GM19328 (cell line): Measurements from ENCODE around the gene TFB2M.
"Not testable (repeated sequence)": the region's sequence is repeated elsewhere in the genome, so short reads cannot be mapped to it uniquely, and the experiment has no call there.

ENCODE experiments used
- ATAC-seq: cut with Tn5 transposase; IDR thresholded peaks from one replicate; pipeline ENCODE4 v1.9.1; 2021; ENCODE audit warnings: mild to moderate bottlenecking, moderate library complexity; ENCODE audit not compliant: unreplicated experiment

Gene TFB2M

DNA sequence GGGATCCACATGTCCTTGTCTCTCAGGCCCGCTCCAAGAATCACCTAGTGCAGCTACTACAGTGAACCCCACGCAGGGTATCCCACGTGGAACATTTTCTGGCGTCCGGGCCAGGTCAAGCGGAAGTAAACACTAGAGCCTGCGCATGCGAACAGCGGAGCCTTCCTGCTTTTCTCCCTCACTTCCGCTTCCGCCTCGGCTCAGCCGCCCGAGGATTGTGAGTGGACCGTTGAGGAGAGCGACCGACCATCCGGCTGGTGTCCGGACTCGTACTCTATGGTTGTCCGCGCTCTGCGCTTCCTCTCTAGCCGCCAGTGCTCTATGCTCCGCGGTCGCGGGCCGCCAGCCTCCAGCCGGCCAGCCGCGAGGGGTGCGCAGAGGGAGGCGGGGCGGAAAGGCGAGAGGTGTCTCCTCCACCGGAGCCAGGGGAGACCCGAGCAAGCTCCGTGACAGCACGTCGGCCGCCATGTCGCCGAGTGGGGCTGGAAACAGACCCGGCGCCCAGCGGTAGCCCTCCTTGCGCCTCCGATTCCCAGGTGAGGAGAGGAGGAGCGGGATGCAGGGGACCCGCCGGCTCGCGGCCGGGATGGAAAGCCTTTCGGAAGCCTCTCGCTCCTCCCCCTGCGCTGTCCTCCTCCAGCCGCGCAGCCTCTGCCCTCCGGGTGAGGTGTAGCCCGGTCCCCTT is at the start of gene TFB2M, which contains the start of gene CNST:
TFB2M (minus strand) TSS at position 134 of the 685 bp plus-strand sequence; CDS start at position 11, 123 bp downstream.
CNST (plus strand) TSS at position 329 of the 685 bp plus-strand sequence. CDS start 25,107 bp downstream, outside the sequence.
- ATAC-seq = peak; percentile 89

DNA sequence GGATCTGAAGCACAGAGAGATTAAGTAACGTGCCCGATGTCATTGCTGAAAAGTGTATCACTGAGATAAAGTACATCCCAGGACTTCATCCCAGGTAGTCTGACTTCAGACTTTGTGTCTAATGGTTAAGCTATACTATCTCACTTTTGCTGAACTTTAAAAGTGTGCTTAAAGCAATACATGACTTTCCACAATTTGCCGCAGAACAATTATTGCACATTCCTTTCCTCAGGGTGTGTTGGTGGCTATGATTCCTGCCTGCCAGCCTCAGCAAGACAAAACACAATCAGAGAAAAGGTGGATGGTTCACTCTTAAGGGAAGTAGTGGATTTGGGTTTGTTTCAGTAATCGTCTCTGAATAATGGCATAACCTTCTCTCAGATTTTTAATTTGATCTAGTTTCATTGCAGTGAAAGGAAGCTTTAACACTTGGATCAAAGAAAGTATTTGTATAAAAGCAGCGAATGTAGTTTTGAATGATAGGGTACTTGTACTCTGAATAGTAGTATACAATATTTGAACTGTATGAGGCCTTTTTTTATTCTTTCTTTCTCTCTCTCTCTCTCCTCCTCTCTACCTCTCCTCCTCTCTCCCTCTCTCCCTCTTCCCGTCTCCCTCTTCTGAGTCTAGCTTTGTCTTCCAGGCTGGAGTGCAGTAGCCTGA is 47.2 kb upstream of the TFB2M start:
- ATAC-seq = no peak

DNA sequence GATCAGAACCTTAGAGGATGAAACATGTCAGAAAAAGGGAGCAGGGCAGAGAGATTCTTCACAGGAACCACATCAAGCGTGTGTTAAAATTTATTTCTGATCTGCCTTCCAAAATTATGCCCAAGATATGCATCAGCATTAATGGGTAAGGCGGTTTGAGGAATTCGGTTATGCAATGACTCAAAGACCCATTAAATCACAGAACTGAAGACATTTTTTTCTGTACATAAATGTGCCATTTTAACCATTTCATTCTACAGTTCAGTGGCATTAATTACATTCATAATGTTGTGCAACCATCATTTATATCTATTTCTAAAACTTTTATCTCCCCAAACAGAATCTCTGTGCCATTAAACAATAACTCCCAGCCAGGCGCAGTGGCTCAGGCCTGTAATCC is 43.6 kb upstream of the TFB2M start:
- ATAC-seq = no peak

DNA sequence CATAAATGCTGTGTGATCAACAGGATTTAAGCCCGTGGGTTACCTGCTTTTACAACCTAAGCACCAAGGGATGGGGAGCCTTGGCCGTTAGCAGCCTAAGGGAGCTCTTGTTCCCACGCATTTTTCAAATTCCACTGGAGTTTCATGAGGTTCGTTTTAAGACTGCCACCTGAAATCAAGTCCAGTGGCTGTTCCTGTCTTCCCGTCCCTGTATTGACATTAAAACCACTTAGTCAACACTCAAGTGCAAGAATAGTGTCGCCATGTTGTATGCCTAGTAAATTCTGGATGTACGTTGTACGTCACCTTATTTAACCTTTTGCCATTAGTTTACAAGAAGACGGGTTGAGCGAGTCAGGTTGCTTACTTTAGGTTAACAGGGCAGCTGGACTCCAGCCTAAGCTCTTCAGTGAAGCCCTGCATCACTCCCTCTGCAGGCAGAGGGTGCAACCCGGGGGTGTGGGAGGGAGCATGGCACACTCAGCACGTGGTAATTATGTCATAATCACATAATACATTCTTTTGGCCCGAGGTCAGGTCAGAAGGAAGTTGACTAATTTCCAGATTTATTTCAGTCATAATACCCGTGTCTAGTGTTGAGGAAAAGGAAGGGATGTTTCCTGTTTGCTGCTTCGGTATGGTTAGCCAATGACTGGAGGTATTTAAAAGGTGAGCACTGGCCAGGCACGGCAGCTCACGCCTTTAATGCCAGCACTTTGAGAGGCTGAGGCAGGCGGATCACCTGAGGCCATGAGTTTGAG is 42.7 kb upstream of the TFB2M start:
- no peak for ATAC-seq

DNA sequence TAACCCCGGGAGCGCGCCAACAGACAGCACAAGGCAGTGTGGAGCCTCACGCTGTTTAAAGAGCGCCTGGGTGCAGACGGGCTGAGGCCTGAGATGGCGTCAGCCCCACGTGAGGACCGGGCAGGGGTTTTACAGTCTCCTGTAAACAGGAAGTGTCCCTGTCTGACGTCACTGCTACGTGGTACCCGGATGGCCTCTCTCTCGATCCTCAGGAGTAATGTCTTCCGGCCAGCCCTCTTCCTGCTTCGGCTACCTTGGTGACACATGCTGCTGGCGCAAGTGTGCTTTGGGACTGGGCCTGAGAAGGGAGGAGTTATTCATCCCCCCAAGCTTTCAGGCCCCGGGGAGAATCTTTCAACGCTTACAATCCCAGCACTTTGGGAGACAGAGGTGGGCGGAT is 41.4 kb upstream of the TFB2M start:
- no peak for ATAC-seq

DNA sequence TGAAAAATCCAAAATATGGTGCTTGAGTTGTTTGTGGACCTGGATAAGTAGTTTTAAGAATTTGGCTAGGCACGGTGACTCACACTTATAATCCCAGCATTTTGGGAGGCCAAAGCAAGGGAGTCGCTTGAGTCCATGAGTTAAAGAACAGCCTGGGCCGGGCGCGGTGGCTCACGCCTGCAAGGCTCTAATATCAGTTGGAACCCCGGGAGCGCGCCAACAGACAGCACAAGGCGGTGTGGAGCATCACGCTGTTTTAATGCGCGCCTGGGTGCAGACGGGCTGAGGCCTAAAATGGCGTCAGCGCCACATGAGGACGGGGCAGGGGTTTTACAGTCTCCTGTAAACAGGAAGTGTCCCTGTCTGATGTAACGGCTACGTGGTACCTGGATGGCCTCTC is 39.2 kb upstream of the TFB2M start:
- ATAC-seq = not testable (repeated sequence)

- no peak for ATAC-seq
Measured at GRCh38 chr1:246602194-246602593, 36.1 kb upstream of the TFB2M start.

DNA sequence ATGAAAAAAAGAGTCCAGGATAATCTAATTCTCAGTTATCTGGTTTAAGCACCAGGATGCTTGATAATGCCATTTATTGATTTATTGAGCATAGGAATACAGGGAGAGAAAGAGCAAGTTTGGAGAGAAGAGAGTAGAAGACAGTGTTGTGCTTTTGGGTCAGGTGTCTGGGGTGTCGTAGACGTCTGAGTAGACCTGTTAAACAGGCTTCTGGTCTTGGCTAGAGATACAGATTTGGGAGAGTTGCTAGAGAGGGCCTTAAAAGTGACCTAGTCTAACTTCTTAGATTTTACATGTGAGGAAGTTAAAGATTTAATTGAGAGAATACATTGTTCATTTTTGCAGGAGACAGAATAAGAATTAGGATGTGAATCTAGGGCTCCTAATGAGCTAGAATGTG is 34.5 kb upstream of the TFB2M start:
- ATAC-seq = no peak

DNA sequence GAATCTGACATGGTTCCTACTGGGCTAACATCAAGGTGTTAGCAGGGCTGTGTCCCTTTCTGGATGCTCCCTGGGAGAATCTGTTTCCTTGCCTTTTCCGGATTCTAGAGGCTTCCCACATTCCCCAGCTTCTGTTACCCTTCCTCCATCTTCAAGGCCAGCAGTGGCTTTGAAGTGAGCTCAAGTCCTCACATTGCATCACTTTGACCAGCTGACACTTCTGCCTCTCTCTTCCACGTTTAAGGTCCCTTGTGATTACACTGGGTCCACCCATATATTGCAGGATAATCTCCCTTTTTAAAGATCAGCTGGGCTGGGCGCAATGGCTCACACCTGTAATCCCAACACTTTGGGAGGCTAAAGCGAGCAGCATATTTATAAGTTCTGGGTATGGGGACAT is 33.3 kb upstream of the TFB2M start:
- ATAC-seq = no peak

GRCh38 chr1:246597971-246598370 is 31.9 kb upstream of the TFB2M start:
- no peak for ATAC-seq

GRCh38 chr1:246597340-246597739 is 31.3 kb upstream of the TFB2M start:
- no peak for ATAC-seq

- ATAC-seq = no peak
Measured at GRCh38 chr1:246595146-246595545, 29.1 kb upstream of the TFB2M start.

- no peak for ATAC-seq
Measured at GRCh38 chr1:246592695-246593094, 26.6 kb upstream of the TFB2M start.

DNA sequence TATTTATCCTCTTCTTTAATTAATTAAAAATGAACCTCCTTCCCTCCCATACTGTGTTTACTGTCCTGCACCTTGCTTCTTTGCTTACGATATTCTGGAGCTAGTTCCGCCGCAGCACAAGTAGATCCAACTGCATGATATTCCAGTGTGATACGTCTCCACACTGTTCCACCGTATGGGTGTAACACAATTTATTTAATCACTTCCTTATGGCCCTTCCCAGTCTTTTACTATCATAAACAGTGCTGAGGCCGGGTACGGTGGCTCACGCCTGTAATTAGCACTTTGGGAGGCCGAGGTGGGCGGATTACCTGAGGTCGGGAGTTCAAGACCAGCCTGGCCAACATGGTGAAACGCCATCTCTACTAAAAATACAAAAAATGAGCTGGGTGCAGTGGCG is 25.9 kb upstream of the TFB2M start:
- ATAC-seq = no peak

- peak; percentile 59 for ATAC-seq
Measured at GRCh38 chr1:246591504-246591903, 25.4 kb upstream of the TFB2M start.

- ATAC-seq = peak; percentile 28
Measured at GRCh38 chr1:246591047-246591446, 25.0 kb upstream of the TFB2M start.

GRCh38 chr1:246589919-246590318 is 23.9 kb upstream of the TFB2M start:
- ATAC-seq = not testable (repeated sequence)

DNA sequence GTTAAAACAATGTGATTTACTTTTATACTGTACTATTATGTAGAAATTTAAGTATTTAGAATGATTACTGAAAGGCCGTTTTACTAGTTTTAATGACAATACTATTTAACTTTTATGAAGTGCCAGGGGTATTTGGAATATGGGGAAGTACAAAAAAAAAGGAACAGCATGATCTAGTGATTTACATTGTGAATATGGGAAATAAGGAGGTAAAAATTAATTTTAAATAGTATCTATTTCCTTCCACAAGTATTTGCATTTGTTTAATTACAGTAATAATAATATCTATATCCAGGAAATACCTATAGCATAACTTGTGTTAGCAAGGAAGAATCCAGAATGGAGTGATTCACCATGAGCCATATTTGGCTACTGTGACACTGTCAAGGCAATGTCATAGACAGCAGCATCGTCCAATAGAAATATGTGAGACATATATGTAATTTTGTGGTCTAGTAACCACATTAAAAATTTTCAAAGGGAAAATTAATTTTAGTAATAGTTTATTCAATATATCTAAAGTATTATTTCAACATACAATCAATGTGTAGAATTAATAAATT is 22.2 kb upstream of the TFB2M start:
- no peak for ATAC-seq

DNA sequence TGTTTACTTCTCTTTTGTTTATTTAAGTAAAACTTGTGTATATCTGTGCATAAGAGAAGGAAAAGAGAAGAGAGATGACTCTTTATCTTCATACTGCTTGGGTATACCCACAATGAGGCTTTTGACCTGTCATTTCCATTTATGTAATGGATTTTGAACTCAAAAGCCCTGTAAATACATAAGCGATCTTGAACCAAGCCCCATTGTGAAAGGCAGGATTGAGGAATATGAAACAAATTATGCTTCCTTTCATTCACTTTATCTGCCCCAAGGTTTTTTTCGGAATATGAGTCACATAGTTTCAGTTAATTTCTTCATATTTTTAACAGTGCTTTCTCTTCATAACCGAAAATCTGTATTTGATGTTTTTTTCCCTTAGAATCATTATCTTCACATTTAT is 21.5 kb upstream of the TFB2M start:
- ATAC-seq = no peak

DNA sequence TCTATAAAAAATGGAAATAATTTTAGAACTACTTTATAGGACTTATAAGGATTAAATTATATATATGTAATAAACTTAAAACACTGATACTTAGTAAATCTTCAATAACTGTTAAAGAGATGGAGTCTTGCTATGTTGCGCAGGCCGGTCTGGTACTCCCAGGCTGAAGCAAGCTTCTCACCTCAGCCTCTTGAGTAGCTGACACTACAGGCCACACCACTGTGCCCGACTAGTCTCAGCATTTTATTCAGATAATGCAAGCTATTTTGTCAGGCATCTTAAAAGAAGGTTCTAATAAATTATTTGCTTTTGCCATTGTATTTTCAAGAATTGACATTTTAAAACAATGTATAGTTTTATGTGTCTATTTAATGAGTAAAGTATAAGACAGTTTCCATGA is 21.0 kb upstream of the TFB2M start:
- ATAC-seq = no peak

- no peak for ATAC-seq
Measured at GRCh38 chr1:246583448-246584185, 17.6 kb upstream of the TFB2M start.
